Loucy (cell line): ENCODE data around the gene TRPV5.

ENCODE experiments used
- H2AFZ ChIP-seq: fragments of 200-600 bp; sonication (generic); 2 replicates; pipeline ENCODE4 v1.6.0; 2016; ENCODE audit warnings: antibody characterized with exemption, mild to moderate bottlenecking, low read length, moderate library complexity
- H3F3A ChIP-seq: fragments of 200-600 bp; 2 replicates; pipeline ENCODE4 v1.6.0; 2016; ENCODE audit warnings: antibody characterized with exemption, low read depth, mild to moderate bottlenecking
- H3K27me3 ChIP-seq: fragments of 200-600 bp; sonication (generic); 2 replicates; pipeline ENCODE4 v1.6.1; 2014; ENCODE audit warnings: low read length, mild to moderate bottlenecking; ENCODE audit not compliant: insufficient read depth, poor library complexity, severe bottlenecking
- H3K36me3 ChIP-seq: fragments of 200-600 bp; sonication (generic); 2 replicates; pipeline ENCODE4 v1.6.1; 2016; ENCODE audit warnings: low read length; ENCODE audit not compliant: insufficient read depth
- H3K4me1 ChIP-seq: fragments of 200-600 bp; sonication (generic); 2 replicates; pipeline ENCODE4 v1.5.1; 2014; ENCODE audit warnings: low read length, mild to moderate bottlenecking; ENCODE audit not compliant: insufficient read depth, poor library complexity, severe bottlenecking
- H3K4me2 ChIP-seq: fragments of 200-600 bp; sonication (generic); 2 replicates; pipeline ENCODE4 v1.6.0; 2014; ENCODE audit warnings: antibody characterized with exemption, low read length, low read depth, mild to moderate bottlenecking; ENCODE audit not compliant: poor library complexity, severe bottlenecking
- H3K4me3 ChIP-seq: fragments of 200-600 bp; sonication (generic); 2 replicates; pipeline ENCODE4 v1.5.1; 2014; ENCODE audit warnings: low read length, mild to moderate bottlenecking, mixed read lengths; ENCODE audit not compliant: poor library complexity, severe bottlenecking
- H3K79me2 ChIP-seq: fragments of 200-600 bp; sonication (generic); 2 replicates; pipeline ENCODE4 v1.6.1; 2014; ENCODE audit warnings: low read length; ENCODE audit not compliant: insufficient read depth
- H3K9ac ChIP-seq: fragments of 200-600 bp; sonication (generic); 2 replicates; pipeline ENCODE4 v1.6.0; 2014; ENCODE audit warnings: mild to moderate bottlenecking, low read depth, low read length, moderate library complexity; ENCODE audit not compliant: poor library complexity, severe bottlenecking
- H3K9me2 ChIP-seq: fragments of 200-600 bp; sonication (generic); replicated peaks from 2 replicates; pipeline ENCODE4 v1.6.1; 2016; ENCODE audit warnings: low read depth, low read length, mixed read lengths
- H3K9me3 ChIP-seq: fragments of 200-600 bp; sonication (generic); 2 replicates; pipeline ENCODE4 v1.6.1; 2014; ENCODE audit warnings: mild to moderate bottlenecking, antibody characterized with exemption, low read length, low read depth; ENCODE audit not compliant: insufficient read depth
- H4K20me1 ChIP-seq: fragments of 200-600 bp; sonication (generic); 2 replicates; pipeline ENCODE4 v1.6.0; 2014; ENCODE audit warnings: antibody characterized with exemption, low read length, mild to moderate bottlenecking; ENCODE audit not compliant: insufficient read depth, poor library complexity, severe bottlenecking
- CTCF ChIP-seq: fragments of 200-600 bp; sonication (generic); conservative IDR thresholded peaks from 2 replicates; pipeline ENCODE4 v1.5.1; 2014; ENCODE audit warnings: mild to moderate bottlenecking, antibody characterized with exemption, low read length
- EZH2phosphoT487 ChIP-seq: fragments of 200-600 bp; IDR thresholded peaks from 2 replicates; pipeline ENCODE4 v1.6.1; 2018; ENCODE audit warnings: antibody characterized with exemption, mild to moderate bottlenecking, moderate library complexity, borderline replicate concordance

The TRPV5 gene

GRCh38 chr7:142908921-142909890, 24.3 kb downstream of the TRPV5 start:
- H4K20me1 ChIP-seq: no peaks in the 10 kb centered on the region
- TF ChIP-seq EZH2phosphoT487 (no peak), CTCF (peak; percentile 72)
- H3K4me3 ChIP-seq: no peak overlapping the region
- peaks cover 5% of the 10 kb centered on the region for H3K4me1 ChIP-seq
- no peaks in the 10 kb centered on the region for H3K36me3 ChIP-seq
- H3K4me2 ChIP-seq: no peak overlapping the region
- no peak overlapping the region for H3K9ac ChIP-seq
- 0 out of 2 replicates have a peak, but pooled peaks cover 8% of the 10 kb centered on the region for H3K9me3 ChIP-seq
- H3K9me2 ChIP-seq: no peaks in the 10 kb centered on the region
- no peaks in the 10 kb centered on the region for H3F3A ChIP-seq
- no peaks in the 10 kb centered on the region for H3K27me3 ChIP-seq
- H2AFZ ChIP-seq: no peak overlapping the region
- no peaks in the 10 kb centered on the region for H3K79me2 ChIP-seq

GRCh38 chr7:142908290-142908689, 25.3 kb downstream of the TRPV5 start:
- no peak overlapping the region for H3K4me2 ChIP-seq
- H2AFZ ChIP-seq: no peak overlapping the region
- no peaks in the 10 kb centered on the region for H3K36me3 ChIP-seq
- no peak overlapping the region for H3K9ac ChIP-seq
- H3K79me2 ChIP-seq: no peaks in the 10 kb centered on the region
- H3K9me3 ChIP-seq: 0 out of 2 replicates have a peak, but pooled peaks cover 9% of the 10 kb centered on the region
- H3K4me3 ChIP-seq: no peak overlapping the region
- TF ChIP-seq EZH2phosphoT487 (no peak), CTCF (no peak)
- H3F3A ChIP-seq: no peaks in the 10 kb centered on the region
- no peaks in the 10 kb centered on the region for H3K27me3 ChIP-seq
- H4K20me1 ChIP-seq: no peaks in the 10 kb centered on the region
- H3K9me2 ChIP-seq: no peaks in the 10 kb centered on the region
- H3K4me1 ChIP-seq: no peaks in the 10 kb centered on the region

- TF ChIP-seq EZH2phosphoT487 (no peak), CTCF (no peak)
- no peak overlapping the region for H2AFZ ChIP-seq
- H4K20me1 ChIP-seq: no peaks in the 10 kb centered on the region
- H3K9me2 ChIP-seq: no peaks in the 10 kb centered on the region
- no peak overlapping the region for H3K4me3 ChIP-seq
- H3F3A ChIP-seq: no peaks in the 10 kb centered on the region
- no peaks in the 10 kb centered on the region for H3K27me3 ChIP-seq
- no peak overlapping the region for H3K9ac ChIP-seq
- no peaks in the 10 kb centered on the region for H3K36me3 ChIP-seq
- no peaks in the 10 kb centered on the region for H3K79me2 ChIP-seq
- H3K4me1 ChIP-seq: no peaks in the 10 kb centered on the region
- no peak overlapping the region for H3K4me2 ChIP-seq
- H3K9me3 ChIP-seq: 0 out of 2 replicates have a peak, but pooled peaks cover 9% of the 10 kb centered on the region
Observed at GRCh38 chr7:142906643-142907042, 26.9 kb downstream of the TRPV5 start.
